Cardiac fibroblast (primary cell): ENCODE results near the gene RELB.
"Not testable (repeated sequence)": the region's sequence is repeated elsewhere in the genome, so short reads cannot be mapped to it uniquely, and the experiment has no call there.

Experiments used
- DNase-seq, 2 donors: peaks; one replicate each; pipeline versions ENCODE4 v3.0.0 to v3.0.0-alpha.2; 2010; ENCODE audit warnings: low read depth in 2 of 2
- H3K4me3 ChIP-seq, 2 donors: replicated peaks in 1 of 2; 1 replicate in 1 of 2; 2 replicates in 1 of 2; pipeline ENCODE4 v1.5.1; 2011; ENCODE audit warnings: low read depth in 2 of 2, low read length in 2 of 2, mild to moderate bottlenecking in 2 of 2, moderate library complexity in 1 of 2
- CTCF ChIP-seq: IDR thresholded peaks from one replicate; pipeline ENCODE4 v1.5.1; 2011; ENCODE audit warnings: low read depth, mild to moderate bottlenecking, low read length, inconsistent platforms

The RELB gene

GRCh38 chr19:44993526-44993925 is 7.7 kb upstream of the RELB start:
- DNase-seq: no peak
- no peak overlapping the region for H3K4me3 ChIP-seq
- no peak for TF ChIP-seq CTCF

GRCh38 chr19:44993926-44994537 is 7.2 kb upstream of the RELB start:
- no peak overlapping the region for H3K4me3 ChIP-seq
- no peak for DNase-seq
- TF ChIP-seq CTCF: no peak

- no peak overlapping the region for H3K4me3 ChIP-seq
- TF ChIP-seq CTCF: no peak
- DNase-seq: no peak
Observed at GRCh38 chr19:44998025-44998424, 3.2 kb upstream of the RELB start.

- not testable (repeated sequence) for DNase-seq, H3K4me3 ChIP-seq
Observed at GRCh38 chr19:44999131-44999925, 1.9 kb upstream of the RELB start.

GRCh38 chr19:45000665-45001064 is 599 bp upstream of the RELB start:
- peak overlapping the region; percentile 28 to 43 for H3K4me3 ChIP-seq
- not testable (repeated sequence) for DNase-seq

GRCh38 chr19:45003485-45003884 is 2.2 kb downstream of the RELB start:
- no peak overlapping the region for H3K4me3 ChIP-seq
- no peak for DNase-seq
- TF ChIP-seq CTCF: no peak

GRCh38 chr19:45005787-45006186 is 4.5 kb downstream of the RELB start:
- no peak for DNase-seq
- H3K4me3 ChIP-seq: no peak overlapping the region
- TF ChIP-seq CTCF: no peak

GRCh38 chr19:45008552-45008951 is 7.3 kb downstream of the RELB start:
- no peak for TF ChIP-seq CTCF
- H3K4me3 ChIP-seq: no peak overlapping the region

More at GRCh38 chr19:45008552-45008951, 7.3 kb downstream of the RELB start:
- no peak for DNase-seq
